PC-3 (cell line): ENCODE measurements around the gene CD1D.

Experiments
- CTCF ChIP-seq: fragments of 300-600 bp; sonication (generic); conservative IDR thresholded peaks from 2 replicates; pipeline ENCODE4 v1.5.1; 2017; ENCODE audit warnings: antibody characterized with exemption, low read depth, mild to moderate bottlenecking, low read length
- EZH2 ChIP-seq: fragments of 300-600 bp; sonication (generic); IDR thresholded peaks from one replicate; pipeline ENCODE4 v1.6.1; 2017; ENCODE audit warnings: antibody characterized with exemption, mild to moderate bottlenecking, low read length; ENCODE audit not compliant: unreplicated experiment

GRCh38 chr1:158186180-158186579 is 5.5 kb downstream of the CD1D start:
- no peak for TF ChIP-seq CTCF
- no peak for TF ChIP-seq EZH2
